PC-9 (cell line): ENCODE results near the gene ZSCAN20. TPM values are rescaled to one million over a fixed set of nuclear protein-coding genes. Genes with fewer than 3 reads are reported as not detected.

Experiments used
- BruUV-seq: library from RNA; stranded (reverse); fragments of 400-500 nt; replicated peaks from 2 replicates; lab custom pipeline; 2021; lab: Mats Ljungman, UMichigan
- CTCF ChIA-PET: fragments of 300-600 bp; sonication (Branson Sonifier 250); formaldehyde crosslinking; loops from one replicate; lab custom pipeline; 2022; ENCODE audit warnings: antibody characterized with exemption; lab: Charles Lee
- POLR2A ChIA-PET: fragments of 300-600 bp; sonication (Branson Sonifier 250); formaldehyde crosslinking; loops from one replicate; lab custom pipeline; 2022; ENCODE audit warnings: antibody characterized with exemption; ENCODE audit not compliant: unreplicated experiment; lab: Charles Lee
- DNase-seq, 2 experiments: peaks; one replicate each; pipeline versions ENCODE4 v3.0.0 to v3.0.0-alpha.2; 2015 to 2022; ENCODE audit warnings: mixed read lengths in 1 of 2
- H2AFZ ChIP-seq: fragments of 200-600 bp; sonication (generic); 2 replicates; pipeline ENCODE4 v1.8.1; 2017; ENCODE audit warnings: antibody characterized with exemption
- H3F3A ChIP-seq: fragments of 200-600 bp; sonication (generic); 2 replicates; pipeline ENCODE4 v1.8.1; 2017; ENCODE audit warnings: antibody characterized with exemption, mild to moderate bottlenecking, low read depth; ENCODE audit not compliant: insufficient read depth
- H3K27ac ChIP-seq: fragments of 200-600 bp; sonication (generic); 2 replicates; pipeline ENCODE4 v1.6.1; 2016; ENCODE audit warnings: mixed run types
- H3K27me3 ChIP-seq: fragments of 200-600 bp; sonication (generic); 2 replicates; pipeline ENCODE4 v1.6.1; 2016; ENCODE audit warnings: low read depth, mixed run types; ENCODE audit not compliant: insufficient read depth
- H3K36me3 ChIP-seq: fragments of 200-600 bp; sonication (generic); 2 replicates; pipeline ENCODE4 v1.6.1; 2016; ENCODE audit warnings: low read depth, mixed run types
- H3K4me1 ChIP-seq: fragments of 200-600 bp; sonication (generic); replicated peaks from 2 replicates; pipeline ENCODE4 v1.6.1; 2016; ENCODE audit warnings: mixed run types; ENCODE audit not compliant: insufficient read depth
- H3K4me2 ChIP-seq: fragments of 200-600 bp; sonication (generic); 2 replicates; pipeline ENCODE4 v1.6.1; 2017; ENCODE audit warnings: mixed run types
- H3K4me3 ChIP-seq: fragments of 200-600 bp; sonication (generic); 2 replicates; pipeline ENCODE4 v1.6.1; 2016; ENCODE audit warnings: mixed run types
- H3K79me2 ChIP-seq: fragments of 200-600 bp; sonication (generic); 2 replicates; pipeline ENCODE4 v1.6.1; 2017; ENCODE audit warnings: low read depth, mixed run types
- H3K9me2 ChIP-seq: fragments of 200-600 bp; sonication (generic); 2 replicates; pipeline ENCODE4 v1.8.1; 2017; ENCODE audit warnings: mild to moderate bottlenecking; ENCODE audit not compliant: insufficient read depth
- H3K9me3 ChIP-seq: fragments of 200-600 bp; sonication (generic); 2 replicates; pipeline ENCODE4 v1.8.1; 2016; ENCODE audit warnings: low read depth; ENCODE audit not compliant: insufficient read depth
- H4K20me1 ChIP-seq: fragments of 200-600 bp; sonication (generic); 2 replicates; pipeline ENCODE4 v1.8.1; 2017; ENCODE audit not compliant: insufficient read depth
- CTCF ChIP-seq: fragments of 200-600 bp; sonication (generic); conservative IDR thresholded peaks from 2 replicates; pipeline ENCODE4 v1.6.1; 2017; ENCODE audit warnings: mixed run types, antibody characterized with exemption, mild to moderate bottlenecking, moderate library complexity
- EZH2 ChIP-seq: fragments of 200-600 bp; sonication (generic); IDR thresholded peaks from 2 replicates; pipeline ENCODE4 v1.8.0; 2017; ENCODE audit warnings: antibody characterized with exemption, low read depth
- intact Hi-C: fragments of 100-400 bp; cut with micrococcal nuclease; formaldehyde crosslinking; loops from one replicate; pipeline ENCODE4 v1.10.0; 2022; ENCODE audit not compliant: unreplicated experiment
- total RNA-seq: library from RNA; stranded (reverse); gene quantifications from 2 replicates; pipeline ENCODE4 v1.2.3, GENCODE V29; 2021

The ZSCAN20 gene
- total RNA-seq, 1 experiment from 2014 or later: 6.0 TPM

- peaks cover 38% of the 10 kb centered on the region for H3K27me3 ChIP-seq
- no peaks in the 10 kb centered on the region for H3K9me2 ChIP-seq
- peaks cover 6% of the 10 kb centered on the region; the same call in 1 of the 2 replicates for H3K9me3 ChIP-seq
- BruUV-seq: no TSS peak
- no peak overlapping the region for H3K4me3 ChIP-seq
- CTCF ChIA-PET: interaction anchor here (0.7 kb wide), 1 partner anchor 159 kb away, joined by 3 read pairs; no protein-coding TSS in a partner anchor
- POLR2A ChIA-PET: no interaction called here
- H3K4me1 ChIP-seq: no peaks in the 10 kb centered on the region
- TF ChIP-seq EZH2 (no peak), CTCF (no peak)
- no peak overlapping the region for H3K27ac ChIP-seq
- DNase-seq: no peak
- H3K4me2 ChIP-seq: no peak overlapping the region
- no peak overlapping the region for H2AFZ ChIP-seq
- no peaks in the 10 kb centered on the region for H3K36me3 ChIP-seq
- no peaks in the 10 kb centered on the region for H4K20me1 ChIP-seq
- intact Hi-C loops: no loop called here
- H3F3A ChIP-seq: no peaks in the 10 kb centered on the region
- no peaks in the 10 kb centered on the region for H3K79me2 ChIP-seq
Measured at GRCh38 chr1:33516428-33516827, 44.0 kb downstream of the ZSCAN20 start.

DNA sequence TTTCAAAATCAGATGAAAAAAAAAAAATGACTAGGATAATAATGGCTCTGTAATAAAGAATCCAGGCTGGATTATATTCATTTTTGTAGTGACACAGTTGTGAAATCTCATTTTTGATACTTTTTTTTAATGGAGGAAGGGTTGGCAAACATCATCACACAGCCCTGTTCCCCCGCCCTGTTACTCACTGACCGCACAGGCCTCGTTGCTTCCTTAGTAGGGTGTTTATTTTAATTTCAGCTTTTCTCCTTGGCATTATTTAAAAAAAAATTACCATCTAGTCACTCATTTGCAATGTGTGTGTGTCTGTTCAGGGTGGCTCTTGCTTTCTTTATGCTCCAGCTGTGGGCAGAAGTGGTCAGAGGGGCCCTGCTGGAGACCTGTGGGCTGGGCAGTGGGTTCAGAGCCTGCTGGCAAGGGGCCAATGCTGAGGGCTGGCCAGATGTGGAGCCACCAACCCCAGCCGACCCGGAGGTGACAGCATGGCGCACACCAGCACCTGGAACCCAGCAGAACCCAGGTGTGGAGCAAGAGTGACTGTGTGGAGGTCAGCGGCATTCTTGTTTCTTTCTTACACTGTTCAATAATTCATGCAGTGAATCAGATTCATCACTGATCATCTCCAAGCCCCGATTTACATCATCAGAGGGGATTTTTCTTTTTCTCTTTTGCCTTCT lies 44.6 kb downstream of the ZSCAN20 start:
- H2AFZ ChIP-seq: no peak overlapping the region
- BruUV-seq: no TSS peak
- no peak for DNase-seq
- H3K27me3 ChIP-seq: peaks cover 43% of the 10 kb centered on the region
- H3K4me3 ChIP-seq: no peak overlapping the region
- TF ChIP-seq EZH2 (no peak), CTCF (no peak)
- no peaks in the 10 kb centered on the region for H3K9me2 ChIP-seq
- peaks cover 6% of the 10 kb centered on the region; the same call in 1 of the 2 replicates for H3K9me3 ChIP-seq
- no peaks in the 10 kb centered on the region for H4K20me1 ChIP-seq
- no peaks in the 10 kb centered on the region for H3K79me2 ChIP-seq
- no peak overlapping the region for H3K4me2 ChIP-seq
- no peaks in the 10 kb centered on the region for H3K36me3 ChIP-seq
- CTCF ChIA-PET: no interaction called here
- POLR2A ChIA-PET: no interaction called here
- H3F3A ChIP-seq: no peaks in the 10 kb centered on the region
- no peak overlapping the region for H3K27ac ChIP-seq
- H3K4me1 ChIP-seq: no peaks in the 10 kb centered on the region
- intact Hi-C loops: no loop called here

DNA sequence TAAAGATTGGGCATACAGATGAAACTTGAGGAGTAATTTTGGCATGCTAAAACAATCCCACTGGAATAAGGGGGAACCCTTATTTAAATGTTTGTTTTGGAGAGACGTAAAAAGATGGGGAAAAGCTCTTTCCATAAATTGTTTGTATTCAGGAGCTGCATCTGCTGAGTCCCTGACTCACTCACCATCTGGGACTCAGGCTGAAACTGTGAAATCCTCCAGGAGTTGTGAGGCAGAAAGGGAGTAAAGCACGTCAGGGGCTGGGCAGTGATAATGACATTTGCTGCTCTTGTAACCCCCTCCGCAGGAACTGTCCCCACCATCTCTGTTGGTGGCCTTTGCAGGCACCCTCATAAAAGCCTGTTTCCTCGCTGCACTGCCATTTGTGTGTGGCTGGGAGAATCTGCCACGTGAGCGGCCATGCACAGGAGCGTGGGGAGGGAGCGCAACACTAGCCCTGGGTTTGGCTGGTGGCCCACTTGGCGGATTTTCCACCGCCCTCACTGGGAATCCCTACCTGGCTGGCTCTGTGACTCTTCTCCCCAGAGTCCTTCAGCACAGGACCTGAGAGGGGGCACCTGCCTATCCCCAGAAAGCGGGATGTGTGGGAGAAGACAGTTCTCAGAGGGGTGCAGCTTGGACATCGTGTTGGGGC lies 45.3 kb downstream of the ZSCAN20 start:
- intact Hi-C loops: no loop called here
- H3F3A ChIP-seq: no peaks in the 10 kb centered on the region
- no peaks in the 10 kb centered on the region for H3K79me2 ChIP-seq
- ChIA-PET CTCF (no interaction called here), POLR2A (no interaction called here)
- H3K27ac ChIP-seq: no peak overlapping the region
- no peak overlapping the region for H2AFZ ChIP-seq
- H3K9me2 ChIP-seq: no peaks in the 10 kb centered on the region
- no peak for TF ChIP-seq CTCF
- no peak for TF ChIP-seq EZH2
- peaks cover 6% of the 10 kb centered on the region; the same call in 1 of the 2 replicates for H3K9me3 ChIP-seq
- H3K27me3 ChIP-seq: peaks cover 50% of the 10 kb centered on the region
- H3K36me3 ChIP-seq: no peaks in the 10 kb centered on the region
- BruUV-seq: no TSS peak
- no peaks in the 10 kb centered on the region for H4K20me1 ChIP-seq
- H3K4me3 ChIP-seq: no peak overlapping the region
- H3K4me2 ChIP-seq: no peak overlapping the region
- no peaks in the 10 kb centered on the region for H3K4me1 ChIP-seq
- DNase-seq: no peak
